ENCODE results near the gene RPRD1B. TPM values are rescaled to one million over a fixed set of nuclear protein-coding genes. Genes with fewer than 3 reads are reported as not detected.

The RPRD1B gene
- total and polyA plus RNA-seq, 2 of the 13 experiments (the other 11 are each of a cell fraction or from before 2014, with no cell fraction given): 31.1 to 41.5 TPM

DNA sequence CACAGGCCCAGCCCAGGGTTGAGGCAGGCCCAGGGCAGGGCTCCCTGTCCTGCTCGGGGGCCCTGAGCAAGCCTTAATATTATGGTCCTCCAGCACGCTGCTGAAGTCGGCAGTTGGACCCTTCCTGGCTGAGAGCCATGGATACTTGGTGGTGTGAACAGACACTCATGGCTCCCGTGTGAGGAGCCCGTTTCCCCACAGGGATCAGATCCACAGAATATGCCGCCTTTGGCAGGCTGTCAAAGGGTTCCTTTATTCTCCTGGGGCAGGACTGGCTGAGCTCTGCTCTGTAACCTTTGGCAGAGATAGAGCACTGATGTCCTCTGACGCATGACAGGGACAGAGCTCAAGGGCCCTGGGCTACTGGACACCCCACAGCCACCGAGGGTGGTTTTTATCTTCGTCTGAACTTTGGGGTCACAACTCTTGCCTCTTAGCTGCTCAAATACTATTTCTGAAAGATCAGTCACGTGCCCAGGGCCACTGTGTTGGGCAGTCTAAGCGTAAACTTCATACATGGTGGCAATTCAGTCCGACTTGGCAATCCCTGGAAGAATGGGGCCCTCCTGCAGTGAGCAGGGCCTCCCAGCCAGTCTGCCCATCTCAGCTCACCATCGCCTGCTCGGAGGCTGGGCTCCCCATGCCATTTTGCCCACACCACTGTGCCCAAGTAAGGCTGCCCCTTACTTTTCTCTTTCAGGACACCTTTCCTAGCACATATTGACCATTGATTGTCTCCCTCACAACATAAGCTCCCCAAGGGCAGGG is 49.3 kb upstream of the RPRD1B start (continued):
- TF ChIP-seq SIX1 (CRISPR knock-in tag; IDR thresholded peaks at IDR 0.05; ENCODE audit: borderline replicate concordance): peak; percentile 51; the same call in 1 of the 2 replicates
- TF ChIP-seq RELA (CRISPR knock-in tag; IDR thresholded peaks at IDR 0.05): no peak
- TF ChIP-seq, protein P1, sequence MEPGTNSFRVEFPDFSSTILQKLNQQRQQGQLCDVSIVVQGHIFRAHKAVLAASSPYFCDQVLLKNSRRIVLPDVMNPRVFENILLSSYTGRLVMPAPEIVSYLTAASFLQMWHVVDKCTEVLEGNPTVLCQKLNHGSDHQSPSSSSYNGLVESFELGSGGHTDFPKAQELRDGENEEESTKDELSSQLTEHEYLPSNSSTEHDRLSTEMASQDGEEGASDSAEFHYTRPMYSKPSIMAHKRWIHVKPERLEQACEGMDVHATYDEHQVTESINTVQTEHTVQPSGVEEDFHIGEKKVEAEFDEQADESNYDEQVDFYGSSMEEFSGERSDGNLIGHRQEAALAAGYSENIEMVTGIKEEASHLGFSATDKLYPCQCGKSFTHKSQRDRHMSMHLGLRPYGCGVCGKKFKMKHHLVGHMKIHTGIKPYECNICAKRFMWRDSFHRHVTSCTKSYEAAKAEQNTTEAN (CRISPR knock-in tag; conservative IDR thresholded peaks at IDR 0.05): no peak
- no peak for TF ChIP-seq ZNF782 (CRISPR knock-in tag; IDR thresholded peaks at IDR 0.05; ENCODE audit: borderline replicate concordance)
- TF ChIP-seq, protein P2, sequence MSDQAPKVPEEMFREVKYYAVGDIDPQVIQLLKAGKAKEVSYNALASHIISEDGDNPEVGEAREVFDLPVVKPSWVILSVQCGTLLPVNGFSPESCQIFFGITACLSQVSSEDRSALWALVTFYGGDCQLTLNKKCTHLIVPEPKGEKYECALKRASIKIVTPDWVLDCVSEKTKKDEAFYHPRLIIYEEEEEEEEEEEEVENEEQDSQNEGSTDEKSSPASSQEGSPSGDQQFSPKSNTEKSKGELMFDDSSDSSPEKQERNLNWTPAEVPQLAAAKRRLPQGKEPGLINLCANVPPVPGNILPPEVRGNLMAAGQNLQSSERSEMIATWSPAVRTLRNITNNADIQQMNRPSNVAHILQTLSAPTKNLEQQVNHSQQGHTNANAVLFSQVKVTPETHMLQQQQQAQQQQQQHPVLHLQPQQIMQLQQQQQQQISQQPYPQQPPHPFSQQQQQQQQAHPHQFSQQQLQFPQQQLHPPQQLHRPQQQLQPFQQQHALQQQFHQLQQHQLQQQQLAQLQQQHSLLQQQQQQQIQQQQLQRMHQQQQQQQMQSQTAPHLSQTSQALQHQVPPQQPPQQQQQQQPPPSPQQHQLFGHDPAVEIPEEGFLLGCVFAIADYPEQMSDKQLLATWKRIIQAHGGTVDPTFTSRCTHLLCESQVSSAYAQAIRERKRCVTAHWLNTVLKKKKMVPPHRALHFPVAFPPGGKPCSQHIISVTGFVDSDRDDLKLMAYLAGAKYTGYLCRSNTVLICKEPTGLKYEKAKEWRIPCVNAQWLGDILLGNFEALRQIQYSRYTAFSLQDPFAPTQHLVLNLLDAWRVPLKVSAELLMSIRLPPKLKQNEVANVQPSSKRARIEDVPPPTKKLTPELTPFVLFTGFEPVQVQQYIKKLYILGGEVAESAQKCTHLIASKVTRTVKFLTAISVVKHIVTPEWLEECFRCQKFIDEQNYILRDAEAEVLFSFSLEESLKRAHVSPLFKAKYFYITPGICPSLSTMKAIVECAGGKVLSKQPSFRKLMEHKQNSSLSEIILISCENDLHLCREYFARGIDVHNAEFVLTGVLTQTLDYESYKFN (CRISPR knock-in tag; conservative IDR thresholded peaks at IDR 0.05): peak; percentile 82
- no peak for TF ChIP-seq HDAC6 (IDR thresholded peaks at IDR 0.05; ENCODE audit: low read depth, low read length)
- no peak for TF ChIP-seq ZNF24 (IDR thresholded peaks at IDR 0.05)
- 0 out of 2 replicates have a peak, but pooled peaks have one; percentile 25 for TF ChIP-seq ZBTB20 (CRISPR knock-in tag; IDR thresholded peaks at IDR 0.05; ENCODE audit: borderline replicate concordance, low read depth)
- TF ChIP-seq, protein P3, sequence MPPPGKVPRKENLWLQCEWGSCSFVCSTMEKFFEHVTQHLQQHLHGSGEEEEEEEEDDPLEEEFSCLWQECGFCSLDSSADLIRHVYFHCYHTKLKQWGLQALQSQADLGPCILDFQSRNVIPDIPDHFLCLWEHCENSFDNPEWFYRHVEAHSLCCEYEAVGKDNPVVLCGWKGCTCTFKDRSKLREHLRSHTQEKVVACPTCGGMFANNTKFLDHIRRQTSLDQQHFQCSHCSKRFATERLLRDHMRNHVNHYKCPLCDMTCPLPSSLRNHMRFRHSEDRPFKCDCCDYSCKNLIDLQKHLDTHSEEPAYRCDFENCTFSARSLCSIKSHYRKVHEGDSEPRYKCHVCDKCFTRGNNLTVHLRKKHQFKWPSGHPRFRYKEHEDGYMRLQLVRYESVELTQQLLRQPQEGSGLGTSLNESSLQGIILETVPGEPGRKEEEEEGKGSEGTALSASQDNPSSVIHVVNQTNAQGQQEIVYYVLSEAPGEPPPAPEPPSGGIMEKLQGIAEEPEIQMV (CRISPR knock-in tag; IDR thresholded peaks at IDR 0.05; ENCODE audit: low read depth): no peak
- TF ChIP-seq KAT8 (CRISPR knock-in tag; IDR thresholded peaks at IDR 0.05): peak; percentile 58
- no peak for TF ChIP-seq CC2D1A (CRISPR knock-in tag; IDR thresholded peaks at IDR 0.05)
- no peak for TF ChIP-seq FOXM1 (CRISPR knock-in tag; IDR thresholded peaks at IDR 0.05)
- TF ChIP-seq ZNF441 (CRISPR knock-in tag; IDR thresholded peaks at IDR 0.05; ENCODE audit: borderline replicate concordance): 0 out of 2 replicates have a peak, but pooled peaks have one; percentile 32
- TF ChIP-seq, protein P4, sequence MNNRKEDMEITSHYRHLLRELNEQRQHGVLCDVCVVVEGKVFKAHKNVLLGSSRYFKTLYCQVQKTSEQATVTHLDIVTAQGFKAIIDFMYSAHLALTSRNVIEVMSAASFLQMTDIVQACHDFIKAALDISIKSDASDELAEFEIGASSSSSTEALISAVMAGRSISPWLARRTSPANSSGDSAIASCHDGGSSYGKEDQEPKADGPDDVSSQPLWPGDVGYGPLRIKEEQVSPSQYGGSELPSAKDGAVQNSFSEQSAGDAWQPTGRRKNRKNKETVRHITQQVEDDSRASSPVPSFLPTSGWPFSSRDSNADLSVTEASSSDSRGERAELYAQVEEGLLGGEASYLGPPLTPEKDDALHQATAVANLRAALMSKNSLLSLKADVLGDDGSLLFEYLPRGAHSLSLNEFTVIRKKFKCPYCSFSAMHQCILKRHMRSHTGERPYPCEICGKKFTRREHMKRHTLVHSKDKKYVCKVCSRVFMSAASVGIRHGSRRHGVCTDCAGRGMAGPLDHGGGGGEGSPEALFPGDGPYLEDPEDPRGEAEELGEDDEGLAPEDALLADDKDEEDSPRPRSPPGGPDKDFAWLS (CRISPR knock-in tag; IDR thresholded peaks at IDR 0.05; ENCODE audit: borderline replicate concordance): no peak
- no peak for TF ChIP-seq ZNF33A (CRISPR knock-in tag; IDR thresholded peaks at IDR 0.05; ENCODE audit: borderline replicate concordance)
- no peak; the same call in 1 of the 2 replicates for TF ChIP-seq KLF12 (CRISPR knock-in tag; IDR thresholded peaks at IDR 0.05; ENCODE audit: borderline replicate concordance)
- TF ChIP-seq, protein P5, sequence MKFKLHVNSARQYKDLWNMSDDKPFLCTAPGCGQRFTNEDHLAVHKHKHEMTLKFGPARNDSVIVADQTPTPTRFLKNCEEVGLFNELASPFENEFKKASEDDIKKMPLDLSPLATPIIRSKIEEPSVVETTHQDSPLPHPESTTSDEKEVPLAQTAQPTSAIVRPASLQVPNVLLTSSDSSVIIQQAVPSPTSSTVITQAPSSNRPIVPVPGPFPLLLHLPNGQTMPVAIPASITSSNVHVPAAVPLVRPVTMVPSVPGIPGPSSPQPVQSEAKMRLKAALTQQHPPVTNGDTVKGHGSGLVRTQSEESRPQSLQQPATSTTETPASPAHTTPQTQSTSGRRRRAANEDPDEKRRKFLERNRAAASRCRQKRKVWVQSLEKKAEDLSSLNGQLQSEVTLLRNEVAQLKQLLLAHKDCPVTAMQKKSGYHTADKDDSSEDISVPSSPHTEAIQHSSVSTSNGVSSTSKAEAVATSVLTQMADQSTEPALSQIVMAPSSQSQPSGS (CRISPR knock-in tag; IDR thresholded peaks at IDR 0.05): peak; percentile 57; the same call in 1 of the 2 replicates
- peak; percentile 96 for TF ChIP-seq RXRA (CRISPR knock-in tag; IDR thresholded peaks at IDR 0.05)
- TF ChIP-seq MBD4 (IDR thresholded peaks at IDR 0.05; ENCODE audit: borderline replicate concordance, low read length): no peak
- TF ChIP-seq HNRNPL (IDR thresholded peaks at IDR 0.05; ENCODE audit: low read depth, low read length): peak; percentile 92
